GM19452 (cell line): ENCODE results near the gene PLCB1.
"Not testable (repeated sequence)": the region's sequence is repeated elsewhere in the genome, so short reads cannot be mapped to it uniquely, and the experiment has no call there.

Experiments used
- ATAC-seq: cut with Tn5 transposase; IDR thresholded peaks from one replicate; pipeline ENCODE4 v1.9.1; 2021; ENCODE audit not compliant: unreplicated experiment

Gene PLCB1

GRCh38 chr20:8431538-8432434, 299.7 kb downstream of the PLCB1 start:
- ATAC-seq: no peak

DNA sequence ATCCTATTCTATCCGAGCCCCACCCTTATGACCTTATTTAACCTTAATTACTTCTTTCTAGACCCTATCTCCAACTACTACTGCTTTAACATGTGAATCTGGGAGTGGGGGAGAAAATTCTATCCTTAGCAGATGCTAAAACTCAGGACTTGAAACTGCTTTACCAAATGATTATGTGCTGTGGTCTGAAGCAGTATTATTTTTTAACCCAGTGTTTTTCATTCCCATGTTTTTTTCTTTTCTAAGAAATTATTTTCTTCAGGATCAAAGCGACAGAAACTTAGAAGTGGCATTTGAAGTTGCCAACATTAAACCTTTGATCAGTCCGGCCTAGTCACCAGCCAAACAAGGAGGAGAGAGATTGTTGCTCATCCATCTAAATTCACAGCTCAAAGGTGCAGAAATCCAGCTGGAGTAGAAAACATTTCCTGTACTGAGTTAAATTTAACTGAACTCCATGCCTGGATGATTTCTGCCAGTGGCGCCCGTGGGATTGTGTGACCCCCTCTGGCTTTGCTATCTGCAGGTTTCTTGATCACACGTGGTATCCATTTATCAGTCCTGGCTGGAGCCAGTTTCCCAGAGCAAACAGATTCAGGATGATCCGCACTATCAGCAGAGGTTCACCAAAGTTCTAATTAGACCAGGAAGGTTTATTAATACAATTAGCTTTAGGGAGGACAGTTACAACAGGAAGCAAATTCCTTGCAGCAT, 300.5 kb downstream of the PLCB1 start:
- no peak for ATAC-seq

DNA sequence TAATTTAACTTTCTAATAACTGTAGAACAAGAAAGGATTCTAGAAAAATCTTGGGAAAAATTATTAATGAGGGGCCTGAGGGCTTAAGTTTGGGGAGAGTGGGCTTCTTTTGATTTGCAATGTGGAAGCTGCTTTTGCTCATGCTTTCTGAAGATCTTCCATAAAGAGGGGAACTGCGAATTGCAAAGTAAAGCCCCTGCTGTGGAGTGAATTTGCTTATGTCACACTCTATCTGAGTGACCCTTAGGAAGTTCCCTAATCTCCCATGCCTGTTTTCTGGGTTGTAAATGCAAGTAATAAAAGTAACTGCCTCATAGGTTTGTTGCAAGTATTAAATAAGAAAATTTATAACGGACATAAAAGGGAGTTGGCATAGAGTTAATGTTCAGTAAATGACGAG, 301.2 kb downstream of the PLCB1 start:
- ATAC-seq: no peak

- no peak for ATAC-seq
Observed at GRCh38 chr20:8434326-8434876, 302.3 kb downstream of the PLCB1 start.

DNA sequence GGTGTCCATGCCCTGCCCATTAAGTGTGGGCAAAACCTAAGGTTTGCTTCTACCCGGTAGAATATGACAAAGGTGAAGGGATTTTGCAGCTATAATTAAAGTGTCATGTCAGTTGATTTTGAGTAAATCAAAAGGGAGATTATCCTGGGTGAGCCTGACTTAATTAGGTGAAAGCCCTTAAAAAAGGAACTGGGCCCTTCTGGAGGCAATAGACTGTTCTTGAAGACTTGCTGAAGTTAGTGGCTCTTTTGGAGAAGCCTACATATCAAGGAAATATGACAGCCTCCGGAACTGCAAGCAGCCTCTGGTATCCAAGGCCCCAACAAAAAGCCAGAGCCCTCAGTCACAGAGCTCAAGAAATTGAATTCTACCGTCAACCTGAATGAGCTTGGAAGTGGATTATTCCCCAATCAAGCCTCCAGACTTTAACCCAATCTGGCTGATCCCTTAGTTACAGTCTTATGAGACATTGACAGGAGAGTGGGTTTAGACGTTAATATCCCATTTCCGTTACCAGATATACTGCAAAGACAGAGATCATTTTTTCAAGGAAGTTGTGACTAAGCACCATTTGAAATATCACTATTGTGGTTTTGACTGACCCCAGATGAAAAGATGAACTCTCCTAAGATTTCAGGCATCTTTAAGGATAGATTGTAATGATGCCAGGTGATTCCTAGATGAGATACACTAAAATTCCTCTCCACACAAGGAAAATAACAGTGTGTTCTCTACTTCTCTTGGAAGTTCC, 303.4 kb downstream of the PLCB1 start:
- no peak for ATAC-seq

DNA sequence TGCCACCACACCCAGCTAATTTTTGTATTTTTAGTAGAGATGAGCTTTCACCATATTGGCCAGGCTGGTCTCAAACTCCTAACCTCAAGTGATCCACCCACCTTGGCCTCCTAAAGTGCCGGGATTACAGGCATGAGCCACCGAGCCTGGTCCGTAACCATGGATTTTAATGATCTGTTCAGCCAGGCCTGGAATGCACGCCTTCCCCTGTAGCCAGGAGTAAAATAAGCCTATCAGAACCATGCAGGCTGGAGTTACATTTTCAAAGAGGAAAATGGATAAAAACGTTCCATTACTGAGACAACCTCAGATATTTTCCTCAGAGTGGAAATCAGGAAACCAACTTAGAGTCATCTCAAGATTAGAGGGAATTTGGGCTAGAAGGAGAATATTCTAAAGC, 304.9 kb downstream of the PLCB1 start:
- ATAC-seq: not testable (repeated sequence)

- no peak for ATAC-seq
Observed at GRCh38 chr20:8438748-8439147, 306.7 kb downstream of the PLCB1 start.

DNA sequence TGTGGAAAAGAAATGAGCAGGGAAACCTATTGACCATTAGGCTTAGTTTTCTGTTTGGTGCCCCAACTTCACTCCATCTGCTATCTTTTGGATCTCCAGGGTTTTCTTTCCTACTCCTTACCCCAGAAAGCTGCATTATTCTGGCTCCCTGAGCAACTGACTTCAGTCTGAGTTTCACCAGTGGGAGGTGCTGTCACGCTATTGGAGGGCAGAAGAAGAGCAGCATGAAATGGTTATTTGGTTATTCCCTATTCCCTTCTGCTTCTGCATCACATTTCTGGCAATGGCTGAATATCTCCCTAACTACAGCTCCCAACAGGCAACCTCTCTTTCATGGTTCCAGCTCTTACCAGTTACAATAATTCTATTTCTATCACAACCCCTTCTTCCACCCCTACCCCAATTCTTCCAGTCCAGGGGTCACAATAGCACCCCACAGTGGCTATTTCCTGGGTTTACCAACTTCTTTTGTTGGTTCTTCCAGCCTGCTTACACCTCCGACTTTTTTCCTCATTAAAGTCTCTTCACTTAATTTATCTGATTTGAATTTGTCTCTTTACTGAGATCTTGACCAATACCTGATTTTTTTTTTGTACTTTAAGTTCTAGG, 311.5 kb downstream of the PLCB1 start:
- no peak for ATAC-seq

DNA sequence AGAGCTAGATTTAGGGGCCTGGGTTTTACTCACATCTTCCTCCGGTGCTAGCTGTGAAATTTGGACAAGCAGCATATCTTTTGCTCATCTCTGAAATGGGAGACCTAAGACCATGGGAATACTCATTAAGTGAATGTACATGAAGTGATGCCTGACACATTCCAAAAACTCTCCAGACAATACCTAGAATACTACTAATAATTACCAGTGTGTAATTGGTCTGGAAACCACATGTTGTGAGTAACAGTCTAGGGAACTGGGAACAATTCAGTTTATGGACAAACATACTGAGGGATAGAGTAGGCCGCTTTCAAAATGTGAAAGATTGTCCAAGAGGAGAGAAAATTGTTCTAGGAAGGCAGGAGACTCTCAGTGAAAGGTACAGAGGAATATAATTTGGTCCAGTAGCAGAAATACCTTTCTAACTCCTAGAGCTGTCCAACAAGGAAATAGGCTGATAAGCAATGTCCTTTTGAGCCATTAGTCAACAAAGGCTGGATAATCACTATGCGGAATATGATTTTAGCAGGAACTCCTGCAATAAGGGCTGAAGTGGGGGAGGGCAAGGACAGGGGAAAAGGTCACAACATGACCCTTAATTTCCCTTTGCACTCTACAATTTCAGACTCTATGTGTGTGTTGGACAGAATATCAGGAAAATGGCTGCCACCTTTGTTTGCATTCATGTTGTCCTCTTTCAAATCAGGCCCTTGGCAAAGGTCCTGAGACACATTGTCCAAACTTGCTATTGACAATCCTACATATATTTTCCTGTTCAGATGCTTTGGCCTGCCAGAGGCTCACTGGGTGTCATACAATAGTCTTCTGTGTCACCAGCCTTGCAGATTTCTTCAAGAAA, 315.4 kb downstream of the PLCB1 start:
- no peak for ATAC-seq

DNA sequence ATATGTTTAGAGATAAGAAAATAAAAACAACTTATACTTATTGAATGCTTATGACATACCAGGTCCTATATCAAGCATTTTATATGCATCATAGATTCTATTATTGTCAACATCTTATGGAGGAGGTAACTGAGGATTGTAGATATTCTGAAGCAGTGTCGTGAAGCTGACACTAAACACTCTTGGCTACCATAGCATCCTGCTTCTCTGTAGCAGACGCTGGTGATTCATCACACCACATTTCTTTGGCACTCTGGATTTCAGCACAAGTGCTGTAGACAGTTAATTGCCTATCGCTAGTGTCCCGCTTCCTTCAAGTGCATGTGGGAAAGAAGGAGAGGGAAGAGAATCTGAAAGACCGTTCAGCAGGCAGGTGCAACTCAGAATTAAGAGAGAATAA, 317.1 kb downstream of the PLCB1 start:
- no peak for ATAC-seq

DNA sequence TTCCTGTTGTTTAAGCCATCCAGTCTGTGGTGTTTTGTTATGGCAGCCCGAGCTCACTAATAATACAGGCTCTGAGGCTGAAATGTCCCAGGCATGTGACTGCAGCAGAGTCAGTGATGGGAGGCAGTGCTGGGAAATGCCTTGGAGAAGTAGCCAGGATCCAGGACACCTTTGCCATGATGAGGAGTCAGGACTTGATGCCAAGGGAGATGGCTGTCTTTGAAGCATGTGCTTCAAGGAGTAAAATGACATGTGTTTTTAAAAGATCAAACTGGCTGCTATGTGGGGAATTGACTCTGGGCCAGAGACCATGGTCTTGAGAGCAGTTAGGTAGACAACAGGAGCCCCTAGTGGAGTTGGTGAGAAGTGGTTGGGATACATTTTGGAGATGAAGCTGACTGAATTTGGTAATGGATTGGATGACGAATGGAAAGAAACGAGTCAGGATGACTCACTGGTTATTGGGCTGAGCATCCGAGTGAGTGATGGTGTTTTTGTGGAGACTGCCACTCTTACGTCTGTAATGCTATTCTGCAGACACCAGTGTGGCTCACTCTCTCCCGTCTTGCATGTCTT, 322.2 kb downstream of the PLCB1 start:
- no peak for ATAC-seq

GRCh38 chr20:8456765-8457164, 324.7 kb downstream of the PLCB1 start:
- ATAC-seq: no peak

- ATAC-seq: no peak
Observed at GRCh38 chr20:8457978-8458377, 325.9 kb downstream of the PLCB1 start.

DNA sequence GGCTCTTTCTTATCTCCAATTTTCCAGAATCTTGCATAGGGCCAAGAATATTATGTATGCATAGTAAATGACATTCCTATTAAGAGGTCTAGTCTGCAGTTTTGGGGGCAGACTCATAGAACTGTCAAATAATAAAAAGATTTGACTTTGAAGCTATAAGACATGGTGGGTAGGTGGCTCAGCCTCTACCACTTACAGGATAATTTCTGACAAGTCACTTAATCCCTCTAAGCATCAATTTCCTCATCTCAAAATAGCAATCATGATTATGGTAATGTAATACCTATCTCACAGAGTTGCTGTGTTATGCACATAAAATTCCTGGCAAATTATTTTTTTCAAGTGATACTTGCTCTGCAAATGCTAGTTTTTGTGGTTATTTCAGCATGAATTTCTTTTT, 329.1 kb downstream of the PLCB1 start:
- ATAC-seq: no peak

DNA sequence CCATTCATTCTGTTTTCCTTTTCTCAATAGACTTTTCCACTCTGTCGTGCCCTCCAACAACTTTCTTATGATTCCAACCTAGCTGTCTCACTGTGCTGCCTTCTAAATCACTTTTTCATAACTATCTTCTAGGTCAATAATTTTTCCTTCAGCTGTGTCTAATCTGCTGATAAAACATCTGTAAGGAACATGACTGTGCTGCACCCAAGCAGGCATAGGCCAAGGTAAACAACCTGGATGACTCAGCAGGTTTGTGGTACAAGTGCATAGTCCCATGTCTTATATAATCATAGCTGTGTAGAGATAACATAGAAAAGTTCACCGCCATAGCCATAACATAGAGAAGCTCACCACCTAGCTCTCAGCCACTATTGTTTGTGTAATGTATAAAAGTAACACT, 332.3 kb downstream of the PLCB1 start:
- ATAC-seq: no peak

- ATAC-seq: not testable (repeated sequence)
Observed at GRCh38 chr20:8466781-8467180, 334.7 kb downstream of the PLCB1 start.

DNA sequence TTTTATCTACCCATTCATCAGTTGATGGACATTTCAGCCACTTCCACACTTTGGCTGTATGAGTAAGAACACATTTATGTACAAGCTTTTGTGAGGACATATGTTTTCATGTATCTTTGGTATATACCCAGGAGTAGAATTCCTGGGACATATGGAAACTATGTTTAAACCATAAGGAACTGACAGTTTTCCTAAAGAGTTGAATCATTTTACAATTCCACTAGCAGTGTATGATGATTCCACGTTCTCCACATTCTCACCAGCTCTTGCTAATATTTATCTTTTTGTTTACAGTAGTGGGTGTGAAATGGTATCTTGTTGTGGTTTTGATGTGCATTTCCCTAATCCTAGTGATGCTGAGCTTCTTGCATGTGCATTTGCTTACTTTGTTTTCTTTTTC, 338.1 kb downstream of the PLCB1 start:
- no peak for ATAC-seq

- ATAC-seq: no peak
Observed at GRCh38 chr20:8471465-8471864, 339.4 kb downstream of the PLCB1 start.

GRCh38 chr20:8473459-8473858, 341.4 kb downstream of the PLCB1 start:
- no peak for ATAC-seq
